SK-N-SH (cell line): ENCODE results near the gene CPEB3. TPM values are rescaled to one million over a fixed set of nuclear protein-coding genes. Genes with fewer than 3 reads are reported as not detected.

Experiments
- CTCF ChIA-PET: fragments of 300-600, 350-600 bp; formaldehyde crosslinking; extraction: SDS; loops from one replicate; lab custom pipeline; 2021; lab: Yijun Ruan, JAX
- POLR2A ChIA-PET: fragments of 350-600 bp; sonication (Branson Sonifier 250); formaldehyde crosslinking; extraction: SDS; loops from one replicate; lab custom pipeline; 2020; ENCODE audit warnings: antibody characterized with exemption, inconsistent platforms; lab: Yijun Ruan, JAX
- DNase-seq: peaks from one replicate; pipeline ENCODE4 v3.0.0; 2012
- H2AFZ ChIP-seq: fragments of 200-600 bp; sonication (generic); 2 replicates; pipeline ENCODE4 v1.8.1; 2016; ENCODE audit warnings: antibody characterized with exemption, mild to moderate bottlenecking, low read depth
- H3F3A ChIP-seq: fragments of 200-600 bp; sonication (generic); replicated peaks from 2 replicates; pipeline ENCODE3; 2016; ENCODE audit warnings: antibody characterized with exemption, mild to moderate bottlenecking; ENCODE audit not compliant: insufficient read depth
- H3K27ac ChIP-seq, 2 experiments: fragments of 200-500 bp in 1 of 2; fragments of 200-600 bp in 1 of 2; sonication (Bioruptor generic) in 1 of 2; sonication (generic), shearing (Covaris generic) in 1 of 2; 2 replicates each; pipeline versions ENCODE4 v1.5.1 to v1.6.1; 2014 to 2016; ENCODE audit warnings: low read depth in 2 of 2, inconsistent platforms in 1 of 2, low read length in 1 of 2, mild to moderate bottlenecking in 1 of 2, mixed read lengths in 1 of 2
- H3K27me3 ChIP-seq: fragments of 200-600 bp; sonication (generic), shearing (Covaris generic); 2 replicates; pipeline ENCODE4 v1.6.1; 2016; ENCODE audit warnings: mixed run types; ENCODE audit not compliant: insufficient read depth
- H3K36me3 ChIP-seq, 2 experiments: fragments of 200-500 bp in 1 of 2; fragments of 200-600 bp in 1 of 2; sonication (Bioruptor generic) in 1 of 2; sonication (generic) in 1 of 2; replicated peaks in 1 of 2; 2 replicates each; pipeline versions ENCODE3 to v1.5.1; 2014 to 2016; ENCODE audit warnings: low read length in 1 of 2, mild to moderate bottlenecking in 1 of 2; ENCODE audit not compliant: insufficient read depth in 2 of 2, control insufficient read depth in 1 of 2
- H3K4me1 ChIP-seq, 2 experiments: fragments of 200-500 bp in 1 of 2; fragments of 200-600 bp in 1 of 2; sonication (Bioruptor generic) in 1 of 2; sonication (generic), shearing (Covaris generic) in 1 of 2; 2 replicates each; pipeline versions ENCODE4 v1.5.1 to v1.6.1; 2014 to 2016; ENCODE audit warnings: low read depth in 1 of 2, low read length in 1 of 2, mixed run types in 1 of 2; ENCODE audit not compliant: insufficient read depth in 2 of 2, control insufficient read depth in 1 of 2
- H3K4me2 ChIP-seq: fragments of 200-600 bp; sonication (generic), shearing (Covaris generic); 2 replicates; pipeline ENCODE4 v1.6.1; 2017; ENCODE audit warnings: mixed run types
- H3K4me3 ChIP-seq, 2 experiments: fragments of 200-500 bp in 1 of 2; fragments of 200-600 bp in 1 of 2; sonication (Bioruptor generic) in 1 of 2; sonication (generic), shearing (Covaris generic) in 1 of 2; 2 replicates each; pipeline versions ENCODE4 v1.5.1 to v1.8.1; 2014 to 2016; ENCODE audit warnings: low read depth in 2 of 2, inconsistent platforms in 1 of 2, low read length in 1 of 2, mild to moderate bottlenecking in 1 of 2, mixed read lengths in 1 of 2, moderate library complexity in 1 of 2
- H3K79me2 ChIP-seq: fragments of 200-600 bp; sonication (generic); 2 replicates; pipeline ENCODE4 v1.8.1; 2017; ENCODE audit warnings: mild to moderate bottlenecking; ENCODE audit not compliant: insufficient read depth
- H3K9ac ChIP-seq: fragments of 200-600 bp; sonication (generic); 2 replicates; pipeline ENCODE4 v1.6.1; 2017; ENCODE audit warnings: mixed run types
- H3K9me2 ChIP-seq: fragments of 200-600 bp; sonication (generic); 2 replicates; pipeline ENCODE4 v1.6.1; 2017; ENCODE audit warnings: mixed run types
- H3K9me3 ChIP-seq: fragments of 200-600 bp; sonication (generic); 2 replicates; pipeline ENCODE4 v1.6.1; 2017; ENCODE audit warnings: mixed run types, mild to moderate bottlenecking, moderate library complexity
- H4K20me1 ChIP-seq: fragments of 200-600 bp; sonication (generic); 2 replicates; pipeline ENCODE4 v1.6.1; 2017; ENCODE audit warnings: mild to moderate bottlenecking, mixed run types; ENCODE audit not compliant: insufficient read depth
- CHD2 ChIP-seq: fragments of 150-350 bp; IDR thresholded peaks from 2 replicates; pipeline ENCODE4 v1.6.1; 2018; ENCODE audit warnings: low read length; ENCODE audit not compliant: partially characterized antibody
- ELF1 ChIP-seq: IDR thresholded peaks from 2 replicates; pipeline ENCODE4 v1.4.0; 2012
- EP300 ChIP-seq, 2 experiments: IDR thresholded peaks; 2 replicates each; pipeline versions ENCODE4 v1.4.0 to v1.6.1; 2012; ENCODE audit warnings: borderline replicate concordance in 1 of 2, low read depth in 1 of 2, low read length in 1 of 2
- EZH2phosphoT487 ChIP-seq: fragments of 200-600 bp; sonication (generic); IDR thresholded peaks from 2 replicates; pipeline ENCODE4 v1.6.1; 2017; ENCODE audit warnings: low read depth, mixed run types, mild to moderate bottlenecking, antibody characterized with exemption, moderate library complexity, borderline replicate concordance
- FOSL2 ChIP-seq: IDR thresholded peaks from 2 replicates; pipeline ENCODE4 v1.4.0; 2012; ENCODE audit warnings: low read depth, mild to moderate bottlenecking, moderate library complexity, borderline replicate concordance
- GABPA ChIP-seq: IDR thresholded peaks from 2 replicates; pipeline ENCODE4 v1.4.0; 2012; ENCODE audit warnings: low read depth, mild to moderate bottlenecking
- JUND ChIP-seq: IDR thresholded peaks from 2 replicates; pipeline ENCODE4 v1.4.0; 2012
- MXI1 ChIP-seq: IDR thresholded peaks from 2 replicates; pipeline ENCODE4 v1.6.1; 2012; ENCODE audit warnings: mild to moderate bottlenecking, low read depth, low read length, improper control_type of control experiment
- NFIC ChIP-seq: IDR thresholded peaks from 2 replicates; pipeline ENCODE4 v1.4.0; 2012; ENCODE audit warnings: borderline replicate concordance
- POLR2AphosphoS5 ChIP-seq: IDR thresholded peaks from 2 replicates; pipeline ENCODE4 v1.6.1; 2012; ENCODE audit warnings: low read depth, low read length
- RAD21 ChIP-seq: IDR thresholded peaks from 2 replicates; pipeline ENCODE4 v1.6.1; 2012; ENCODE audit warnings: mild to moderate bottlenecking, low read length
- RCOR1 ChIP-seq: fragments of 150-350 bp; IDR thresholded peaks from 2 replicates; pipeline ENCODE4 v1.6.1; 2017; ENCODE audit warnings: antibody characterized with exemption, low read length
- RXRA ChIP-seq: IDR thresholded peaks from 2 replicates; pipeline ENCODE4 v1.4.0; 2012; ENCODE audit warnings: low read depth, mild to moderate bottlenecking, borderline replicate concordance
- TAF1 ChIP-seq: IDR thresholded peaks from 2 replicates; pipeline ENCODE4 v1.6.1; 2012; ENCODE audit warnings: low read depth, mild to moderate bottlenecking, low read length, moderate library complexity, borderline replicate concordance
- TEAD4 ChIP-seq: IDR thresholded peaks from 2 replicates; pipeline ENCODE4 v1.4.0; 2012; ENCODE audit warnings: mild to moderate bottlenecking, borderline replicate concordance; ENCODE audit not compliant: insufficient read depth
- WGBS: methylation state at CpG from one replicate; pipeline ENCODE4 v1.1.6; 2017; ENCODE audit warnings: low lambda C conversion rate; 5-methylcytosine and 5-hydroxymethylcytosine counted together
- polyA plus RNA-seq, 3 experiments: library from polyadenylated mRNA; depleted of rRNA; stranded (reverse); fragments of >200 nt; gene quantifications; 2 replicates each; pipeline ENCODE4 v1.2.3, GENCODE V29; 2012
- TF ChIP-seq, protein P1 (sequence below): fragments of 150-350 bp; IDR thresholded peaks from 2 replicates; pipeline ENCODE4 v1.6.1; 2016; ENCODE audit warnings: mild to moderate bottlenecking, low read depth, low read length
- TF ChIP-seq, protein P2 (sequence below): fragments of 200-600 bp; sonication (generic); IDR thresholded peaks from 2 replicates; pipeline ENCODE4 v1.6.1; 2017; ENCODE audit warnings: antibody characterized with exemption, mild to moderate bottlenecking, moderate library complexity
- TF ChIP-seq, protein P3 (sequence below): IDR thresholded peaks from 2 replicates; pipeline ENCODE4 v1.4.0; 2012; ENCODE audit warnings: low read depth
- TF ChIP-seq, protein P4 (sequence below): fragments of 150-350 bp; IDR thresholded peaks from 2 replicates; pipeline ENCODE4 v1.6.1; 2017; ENCODE audit warnings: antibody characterized with exemption, low read length, low read depth, borderline replicate concordance

Gene CPEB3
- polyA plus RNA-seq, 1 of the 3 experiments (the other 2 are of a cell fraction) = 0.36 TPM

DNA sequence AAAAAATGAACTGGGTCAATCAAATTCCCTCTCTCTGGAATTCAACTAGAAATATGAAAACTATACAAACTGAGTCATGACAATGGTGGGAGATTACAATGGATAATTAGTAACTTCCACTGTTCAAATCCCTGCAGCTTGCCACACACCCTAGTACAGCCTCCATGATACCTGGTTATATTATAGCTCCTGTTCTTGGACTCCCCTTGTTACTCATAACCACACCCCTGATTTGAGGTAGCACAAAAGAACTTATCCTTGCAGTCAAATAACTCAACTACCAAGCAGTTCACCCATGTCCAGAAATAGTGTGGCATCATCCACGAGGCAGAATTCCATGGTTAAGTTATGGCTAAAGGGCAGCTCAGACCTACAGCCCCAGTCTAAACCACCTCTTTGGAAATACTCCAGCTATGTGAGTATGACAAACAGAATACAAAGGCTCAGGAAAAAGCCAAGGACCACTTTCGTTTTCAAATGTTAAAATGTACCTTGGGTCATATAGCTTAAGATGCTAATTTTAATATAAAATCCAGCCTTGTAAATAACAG is 164.7 kb downstream of the CPEB3 start:
- Histone ChIP-seq H3K4me3 (no peak overlapping the region), H3F3A (peaks cover 7% of the 10 kb centered on the region), H3K9me3 (no peaks in the 10 kb centered on the region), H3K9me2 (no peaks in the 10 kb centered on the region), H3K9ac (no peak overlapping the region), H4K20me1 (no peaks in the 10 kb centered on the region), H3K4me1 (peaks cover 5 to 6% of the 10 kb centered on the region in 2 experiments; a peak in 3 of 4 replicates), H3K27ac (no peak overlapping the region), H3K79me2 (no peaks in the 10 kb centered on the region), H3K27me3 (no peaks in the 10 kb centered on the region), H3K36me3 (no peaks in the 10 kb centered on the region), H3K4me2 (no peak overlapping the region), H2AFZ (no peak overlapping the region)
- POLR2A ChIA-PET = no interaction called here
- TF ChIP-seq FOSL2 (no peak), RXRA (no peak), GABPA (no peak), RCOR1 (no peak), TEAD4 (no peak), NFIC (no peak), TAF1 (no peak), JUND (no peak), ELF1 (no peak), POLR2AphosphoS5 (no peak), EP300 (IDR thresholded peaks at IDR 0.05; ENCODE audit: borderline replicate concordance in 1 of 2, low read depth in 1 of 2, low read length in 1 of 2) (no peak), MXI1 (no peak), CHD2 (no peak), RAD21 (no peak), EZH2phosphoT487 (no peak)
- TF ChIP-seq, protein P1, sequence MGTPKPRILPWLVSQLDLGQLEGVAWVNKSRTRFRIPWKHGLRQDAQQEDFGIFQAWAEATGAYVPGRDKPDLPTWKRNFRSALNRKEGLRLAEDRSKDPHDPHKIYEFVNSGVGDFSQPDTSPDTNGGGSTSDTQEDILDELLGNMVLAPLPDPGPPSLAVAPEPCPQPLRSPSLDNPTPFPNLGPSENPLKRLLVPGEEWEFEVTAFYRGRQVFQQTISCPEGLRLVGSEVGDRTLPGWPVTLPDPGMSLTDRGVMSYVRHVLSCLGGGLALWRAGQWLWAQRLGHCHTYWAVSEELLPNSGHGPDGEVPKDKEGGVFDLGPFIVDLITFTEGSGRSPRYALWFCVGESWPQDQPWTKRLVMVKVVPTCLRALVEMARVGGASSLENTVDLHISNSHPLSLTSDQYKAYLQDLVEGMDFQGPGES = no peak
- TF ChIP-seq, protein P2, sequence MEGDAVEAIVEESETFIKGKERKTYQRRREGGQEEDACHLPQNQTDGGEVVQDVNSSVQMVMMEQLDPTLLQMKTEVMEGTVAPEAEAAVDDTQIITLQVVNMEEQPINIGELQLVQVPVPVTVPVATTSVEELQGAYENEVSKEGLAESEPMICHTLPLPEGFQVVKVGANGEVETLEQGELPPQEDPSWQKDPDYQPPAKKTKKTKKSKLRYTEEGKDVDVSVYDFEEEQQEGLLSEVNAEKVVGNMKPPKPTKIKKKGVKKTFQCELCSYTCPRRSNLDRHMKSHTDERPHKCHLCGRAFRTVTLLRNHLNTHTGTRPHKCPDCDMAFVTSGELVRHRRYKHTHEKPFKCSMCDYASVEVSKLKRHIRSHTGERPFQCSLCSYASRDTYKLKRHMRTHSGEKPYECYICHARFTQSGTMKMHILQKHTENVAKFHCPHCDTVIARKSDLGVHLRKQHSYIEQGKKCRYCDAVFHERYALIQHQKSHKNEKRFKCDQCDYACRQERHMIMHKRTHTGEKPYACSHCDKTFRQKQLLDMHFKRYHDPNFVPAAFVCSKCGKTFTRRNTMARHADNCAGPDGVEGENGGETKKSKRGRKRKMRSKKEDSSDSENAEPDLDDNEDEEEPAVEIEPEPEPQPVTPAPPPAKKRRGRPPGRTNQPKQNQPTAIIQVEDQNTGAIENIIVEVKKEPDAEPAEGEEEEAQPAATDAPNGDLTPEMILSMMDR = no peak
- TF ChIP-seq, protein P3, sequence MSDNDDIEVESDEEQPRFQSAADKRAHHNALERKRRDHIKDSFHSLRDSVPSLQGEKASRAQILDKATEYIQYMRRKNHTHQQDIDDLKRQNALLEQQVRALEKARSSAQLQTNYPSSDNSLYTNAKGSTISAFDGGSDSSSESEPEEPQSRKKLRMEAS = no peak
- TF ChIP-seq, protein P4, sequence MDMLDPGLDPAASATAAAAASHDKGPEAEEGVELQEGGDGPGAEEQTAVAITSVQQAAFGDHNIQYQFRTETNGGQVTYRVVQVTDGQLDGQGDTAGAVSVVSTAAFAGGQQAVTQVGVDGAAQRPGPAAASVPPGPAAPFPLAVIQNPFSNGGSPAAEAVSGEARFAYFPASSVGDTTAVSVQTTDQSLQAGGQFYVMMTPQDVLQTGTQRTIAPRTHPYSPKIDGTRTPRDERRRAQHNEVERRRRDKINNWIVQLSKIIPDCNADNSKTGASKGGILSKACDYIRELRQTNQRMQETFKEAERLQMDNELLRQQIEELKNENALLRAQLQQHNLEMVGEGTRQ = no peak
- no peak for DNase-seq
- CTCF ChIA-PET = interaction anchor here (1.1 to 1.2 kb wide), 3 partner anchors 39 to 309 kb away, joined by 3 to 4 read pairs (median 3); no protein-coding TSS in a partner anchor
- 81% methylated on average over 2 of the region's 2 CpGs for WGBS
